HCT116 (cell line): ENCODE measurements around the gene NEURL2.

Source experiments
- FOSL1 ChIP-seq: IDR thresholded peaks from 2 replicates; pipeline ENCODE4 v1.6.1; 2012; ENCODE audit warnings: low read depth
- JUND ChIP-seq: IDR thresholded peaks from 2 replicates; pipeline ENCODE4 v1.6.1; 2012
- POLR2A ChIP-seq: IDR thresholded peaks from 2 replicates; pipeline ENCODE4 v1.7.0; 2011; ENCODE audit warnings: borderline replicate concordance; ENCODE audit not compliant: insufficient read depth, insufficient read length; ENCODE audit errors: extremely low read depth
- RAD21 ChIP-seq: IDR thresholded peaks from 2 replicates; pipeline ENCODE4 v1.6.1; 2012; ENCODE audit warnings: low read depth, mild to moderate bottlenecking
- SIN3A ChIP-seq: IDR thresholded peaks from 2 replicates; pipeline ENCODE4 v1.6.1; 2012; ENCODE audit warnings: low read depth
- SP1 ChIP-seq: IDR thresholded peaks from 2 replicates; pipeline ENCODE4 v1.6.1; 2012; ENCODE audit warnings: low read depth
- TF ChIP-seq, protein P1 (sequence below), 3 experiments: fragments of 200-600 bp in 1 of 3; sonication (generic) in 1 of 3; IDR thresholded peaks in 2 of 3; conservative IDR thresholded peaks in 1 of 3; 2 replicates each; pipeline ENCODE4 v1.5.1; 2012 to 2017; ENCODE audit warnings: low read depth in 2 of 3, low read length in 2 of 3, antibody characterized with exemption in 1 of 3, borderline replicate concordance in 1 of 3, control low read depth in 1 of 3, mild to moderate bottlenecking in 1 of 3, mixed read lengths in 1 of 3, mixed run types in 1 of 3, moderate library complexity in 1 of 3; ENCODE audit not compliant: insufficient read depth in 1 of 3

DNA sequence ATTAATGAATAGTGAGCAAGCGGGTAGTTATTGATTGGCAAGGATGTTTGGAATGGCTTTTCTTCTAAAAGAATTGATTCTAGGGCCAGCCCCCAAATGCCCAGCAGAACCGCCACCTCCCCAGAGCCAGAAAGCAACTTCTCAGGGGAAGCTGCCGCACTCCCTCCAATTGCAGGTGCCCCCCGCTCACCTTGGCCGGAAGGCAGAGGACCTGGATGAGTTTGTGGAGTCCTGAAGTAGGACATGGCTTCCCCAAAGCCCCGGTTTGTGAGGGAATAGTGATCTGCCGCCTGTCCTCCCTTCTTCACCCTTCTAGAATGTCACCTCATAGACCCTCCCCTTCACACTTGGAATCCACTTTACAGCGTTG, 3.7 kb downstream of the NEURL2 start, which contains the start of gene SPATA25:
- TF ChIP-seq RAD21 (no peak), SP1 (no peak), SIN3A (no peak), JUND (no peak), POLR2A (no peak), FOSL1 (no peak)
- TF ChIP-seq, protein P1, sequence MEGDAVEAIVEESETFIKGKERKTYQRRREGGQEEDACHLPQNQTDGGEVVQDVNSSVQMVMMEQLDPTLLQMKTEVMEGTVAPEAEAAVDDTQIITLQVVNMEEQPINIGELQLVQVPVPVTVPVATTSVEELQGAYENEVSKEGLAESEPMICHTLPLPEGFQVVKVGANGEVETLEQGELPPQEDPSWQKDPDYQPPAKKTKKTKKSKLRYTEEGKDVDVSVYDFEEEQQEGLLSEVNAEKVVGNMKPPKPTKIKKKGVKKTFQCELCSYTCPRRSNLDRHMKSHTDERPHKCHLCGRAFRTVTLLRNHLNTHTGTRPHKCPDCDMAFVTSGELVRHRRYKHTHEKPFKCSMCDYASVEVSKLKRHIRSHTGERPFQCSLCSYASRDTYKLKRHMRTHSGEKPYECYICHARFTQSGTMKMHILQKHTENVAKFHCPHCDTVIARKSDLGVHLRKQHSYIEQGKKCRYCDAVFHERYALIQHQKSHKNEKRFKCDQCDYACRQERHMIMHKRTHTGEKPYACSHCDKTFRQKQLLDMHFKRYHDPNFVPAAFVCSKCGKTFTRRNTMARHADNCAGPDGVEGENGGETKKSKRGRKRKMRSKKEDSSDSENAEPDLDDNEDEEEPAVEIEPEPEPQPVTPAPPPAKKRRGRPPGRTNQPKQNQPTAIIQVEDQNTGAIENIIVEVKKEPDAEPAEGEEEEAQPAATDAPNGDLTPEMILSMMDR (IDR thresholded peaks at IDR 0.05 in 2 of 3, conservative IDR thresholded peaks at IDR 0.05 in 1 of 3; ENCODE audit: borderline replicate concordance in 1 of 3, insufficient read depth in 1 of 3, low read depth in 2 of 3, low read length in 2 of 3) = no peak
